Heart left ventricle (tissue), 13 donors: ENCODE data around the gene WIPF2.

Experiments used
- POLR2A ChIP-seq, 2 donors: fragments of 450-650 bp; IDR thresholded peaks; one replicate each; pipeline ENCODE4 v1.6.1; 2017; ENCODE audit warnings: antibody characterized with exemption in 2 of 2, mild to moderate bottlenecking in 2 of 2, moderate library complexity in 2 of 2
- TF ChIP-seq, protein P1 (sequence below), 12 donors: fragments of 200-600 bp; sonication (generic) in 4 of 12; IDR thresholded peaks; one replicate each; pipeline versions ENCODE4 v1.5.0 to v1.8.0; 2018 to 2022; ENCODE audit warnings: antibody characterized with exemption in 12 of 12, mild to moderate bottlenecking in 5 of 12
- donor health status: ischemic (EF 13 %, LVEDD 7.1; RV severe dilation, severe dysfunction).
- donor health status: DM: no; HTN: yes; CAD: no.
- donor health status: DM: no; HTN: no; CAD: no.
- donor health status: ischemic (EF 25% LVEDD 6.9; RV normal size, moderate dysfunction).
- donor health status: ischemic (EF 25% LVEDD 5.7; RV mildly dilated, moderate dysfunction).
- donor health status: ischemic (EF 35%, LVEDD 5.7; RV mildly dilated, moderate dysfunction).
- donor health status: nonischemic (EF 11% LVEDD 7.7; RV severe dilation, severe dysfunction).
- donor health status: DM: yes; HTN: yes; CAD: no.
- donor health status: PGD.
- donor health status: ischemic (EF 29% LVEDD 5.4; RV normal size, mild dysfunction).
- donor health status: nonischemic (EF 23%, LVEDD 6.1; RV moderate dilation, normal function).

- no peak for TF ChIP-seq POLR2A (IDR thresholded peaks at IDR 0.05)
- TF ChIP-seq, protein P1, sequence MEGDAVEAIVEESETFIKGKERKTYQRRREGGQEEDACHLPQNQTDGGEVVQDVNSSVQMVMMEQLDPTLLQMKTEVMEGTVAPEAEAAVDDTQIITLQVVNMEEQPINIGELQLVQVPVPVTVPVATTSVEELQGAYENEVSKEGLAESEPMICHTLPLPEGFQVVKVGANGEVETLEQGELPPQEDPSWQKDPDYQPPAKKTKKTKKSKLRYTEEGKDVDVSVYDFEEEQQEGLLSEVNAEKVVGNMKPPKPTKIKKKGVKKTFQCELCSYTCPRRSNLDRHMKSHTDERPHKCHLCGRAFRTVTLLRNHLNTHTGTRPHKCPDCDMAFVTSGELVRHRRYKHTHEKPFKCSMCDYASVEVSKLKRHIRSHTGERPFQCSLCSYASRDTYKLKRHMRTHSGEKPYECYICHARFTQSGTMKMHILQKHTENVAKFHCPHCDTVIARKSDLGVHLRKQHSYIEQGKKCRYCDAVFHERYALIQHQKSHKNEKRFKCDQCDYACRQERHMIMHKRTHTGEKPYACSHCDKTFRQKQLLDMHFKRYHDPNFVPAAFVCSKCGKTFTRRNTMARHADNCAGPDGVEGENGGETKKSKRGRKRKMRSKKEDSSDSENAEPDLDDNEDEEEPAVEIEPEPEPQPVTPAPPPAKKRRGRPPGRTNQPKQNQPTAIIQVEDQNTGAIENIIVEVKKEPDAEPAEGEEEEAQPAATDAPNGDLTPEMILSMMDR (IDR thresholded peaks at IDR 0.05): no peak
Measured at GRCh38 chr17:40281663-40282062, 62.6 kb downstream of the WIPF2 start.
